ENCODE data around the gene HTR3D.

HTR3D gene

DNA sequence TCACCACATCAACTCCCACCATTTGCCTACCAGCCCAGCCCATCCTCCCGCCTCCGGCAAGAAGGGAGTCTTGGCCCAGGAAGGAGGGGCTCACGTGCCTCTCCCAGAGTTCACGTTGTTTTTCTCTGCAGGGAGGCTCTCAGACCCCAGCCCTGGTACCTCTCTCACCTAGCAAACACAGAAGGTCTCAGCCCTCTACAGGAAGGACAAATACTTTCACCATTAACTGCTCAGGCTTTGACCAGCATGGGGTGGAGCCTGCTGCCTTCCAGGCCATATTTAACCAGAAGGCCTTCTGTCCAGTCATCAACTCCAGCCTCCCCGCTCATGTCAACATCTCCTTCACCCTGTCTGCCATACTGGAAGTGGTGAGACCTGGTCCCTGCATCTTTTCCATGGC is 46.3 kb downstream of the HTR3D start:
- no peak overlapping the region for H3K27ac ChIP-seq
- no peak for TF ChIP-seq ZFX (IDR thresholded peaks at IDR 0.05)
- TF ChIP-seq, protein P1, sequence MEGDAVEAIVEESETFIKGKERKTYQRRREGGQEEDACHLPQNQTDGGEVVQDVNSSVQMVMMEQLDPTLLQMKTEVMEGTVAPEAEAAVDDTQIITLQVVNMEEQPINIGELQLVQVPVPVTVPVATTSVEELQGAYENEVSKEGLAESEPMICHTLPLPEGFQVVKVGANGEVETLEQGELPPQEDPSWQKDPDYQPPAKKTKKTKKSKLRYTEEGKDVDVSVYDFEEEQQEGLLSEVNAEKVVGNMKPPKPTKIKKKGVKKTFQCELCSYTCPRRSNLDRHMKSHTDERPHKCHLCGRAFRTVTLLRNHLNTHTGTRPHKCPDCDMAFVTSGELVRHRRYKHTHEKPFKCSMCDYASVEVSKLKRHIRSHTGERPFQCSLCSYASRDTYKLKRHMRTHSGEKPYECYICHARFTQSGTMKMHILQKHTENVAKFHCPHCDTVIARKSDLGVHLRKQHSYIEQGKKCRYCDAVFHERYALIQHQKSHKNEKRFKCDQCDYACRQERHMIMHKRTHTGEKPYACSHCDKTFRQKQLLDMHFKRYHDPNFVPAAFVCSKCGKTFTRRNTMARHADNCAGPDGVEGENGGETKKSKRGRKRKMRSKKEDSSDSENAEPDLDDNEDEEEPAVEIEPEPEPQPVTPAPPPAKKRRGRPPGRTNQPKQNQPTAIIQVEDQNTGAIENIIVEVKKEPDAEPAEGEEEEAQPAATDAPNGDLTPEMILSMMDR (conservative IDR thresholded peaks at IDR 0.05), result no peak

DNA sequence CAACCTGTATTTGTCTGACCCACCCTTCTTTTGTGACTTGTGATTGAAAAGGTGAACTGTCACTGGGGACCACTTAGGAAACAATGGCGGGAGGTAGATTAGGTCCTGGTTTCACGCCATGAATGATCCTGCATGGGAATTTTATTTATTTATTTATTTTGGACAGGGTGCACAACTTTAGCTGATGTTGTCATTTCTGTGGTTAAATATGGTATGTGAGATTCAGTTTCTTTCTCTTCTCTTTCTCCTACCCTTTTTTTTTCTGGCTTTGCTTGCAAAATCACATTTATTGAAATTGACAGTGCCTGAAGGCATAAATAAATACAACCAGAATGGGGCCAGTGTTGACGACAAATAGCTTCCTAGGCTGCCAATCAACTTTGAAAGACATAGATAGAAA is 47.3 kb downstream of the HTR3D start:
- H3K27ac ChIP-seq, result no peak overlapping the region
- TF ChIP-seq, protein P1 (conservative IDR thresholded peaks at IDR 0.05), result no peak
- TF ChIP-seq ZFX (IDR thresholded peaks at IDR 0.05), result no peak

DNA sequence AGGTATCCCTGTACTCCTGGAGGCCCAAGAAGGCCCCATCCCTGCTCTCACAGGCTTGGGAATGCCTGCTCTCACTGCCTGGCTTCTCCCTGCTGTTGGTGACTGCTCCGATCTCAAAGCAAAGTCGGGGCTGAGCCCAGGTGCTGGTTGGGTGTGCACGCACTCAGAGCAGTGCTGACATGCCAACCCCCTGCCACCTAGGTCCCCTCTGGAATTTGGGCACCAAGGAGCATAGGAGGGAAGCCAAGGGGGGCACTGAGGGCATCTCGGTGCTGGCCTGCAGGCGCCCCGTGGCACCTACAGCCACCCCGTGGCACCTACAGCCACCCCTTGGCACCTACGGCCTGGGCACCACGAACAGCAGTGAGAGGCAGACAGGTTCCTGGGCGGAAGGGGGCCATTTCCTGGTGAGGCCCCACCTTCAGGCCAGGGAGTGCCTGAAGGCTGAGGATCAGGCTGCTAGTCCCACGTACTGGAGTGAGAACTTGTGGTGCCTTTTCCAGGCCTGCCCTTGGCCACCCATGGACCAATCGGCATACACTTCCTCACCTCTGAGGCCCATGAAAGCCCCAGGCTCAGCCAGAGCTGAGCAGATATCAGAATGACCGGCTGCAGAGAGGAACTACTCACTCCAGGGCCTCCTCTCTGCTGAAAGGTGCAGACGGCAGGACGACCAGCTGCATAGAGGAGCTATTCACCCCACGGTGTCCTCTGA is 49.7 kb downstream of the HTR3D start:
- no peak for TF ChIP-seq ZFX (IDR thresholded peaks at IDR 0.05)
- TF ChIP-seq, protein P1 (conservative IDR thresholded peaks at IDR 0.05), result no peak
- no peak overlapping the region for H3K27ac ChIP-seq

DNA sequence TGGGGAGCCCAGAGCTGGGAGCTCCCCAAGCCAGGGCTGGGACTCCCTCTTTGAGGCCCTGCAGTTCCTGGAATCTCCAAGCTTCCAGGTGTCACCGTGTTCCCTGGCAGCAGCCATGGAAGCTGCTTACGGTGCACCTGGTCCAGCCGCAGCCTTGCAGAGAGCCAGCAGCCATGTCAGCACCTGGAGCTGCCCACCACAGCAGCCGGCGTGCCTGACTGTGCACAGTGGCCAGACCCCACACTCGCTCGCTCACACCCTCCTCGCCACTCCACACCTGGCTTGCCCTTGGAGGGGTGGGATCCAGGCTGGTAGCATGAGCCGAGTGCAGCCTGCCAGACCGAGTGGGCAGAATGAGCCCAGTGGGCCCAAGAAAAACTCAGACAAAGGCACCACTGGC is 50.5 kb downstream of the HTR3D start:
- TF ChIP-seq, protein P1 (conservative IDR thresholded peaks at IDR 0.05), result no peak
- no peak for TF ChIP-seq ZFX (IDR thresholded peaks at IDR 0.05)
- no peak overlapping the region for H3K27ac ChIP-seq

DNA sequence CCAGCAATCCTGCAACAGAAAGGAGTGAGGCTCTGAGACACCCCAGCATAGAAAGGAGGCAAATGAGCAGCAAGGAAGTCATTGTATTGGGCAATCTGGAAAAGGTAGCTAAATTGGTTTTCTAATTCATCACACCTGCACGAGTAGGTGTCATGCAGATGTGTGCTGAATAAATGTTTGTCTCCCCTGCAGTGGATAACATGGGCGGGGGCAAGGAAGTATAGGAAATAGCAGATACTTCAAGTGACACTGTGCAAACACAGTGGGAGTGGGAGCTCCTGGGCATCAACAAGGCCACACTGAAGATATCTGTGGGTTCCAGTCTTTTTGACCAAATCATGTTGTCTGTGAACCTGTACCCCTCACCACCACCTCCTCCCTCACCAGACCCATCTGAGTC is 50.9 kb downstream of the HTR3D start:
- H3K27ac ChIP-seq, result no peak overlapping the region
- TF ChIP-seq, protein P1 (conservative IDR thresholded peaks at IDR 0.05), result no peak
- TF ChIP-seq ZFX (IDR thresholded peaks at IDR 0.05), result no peak

DNA sequence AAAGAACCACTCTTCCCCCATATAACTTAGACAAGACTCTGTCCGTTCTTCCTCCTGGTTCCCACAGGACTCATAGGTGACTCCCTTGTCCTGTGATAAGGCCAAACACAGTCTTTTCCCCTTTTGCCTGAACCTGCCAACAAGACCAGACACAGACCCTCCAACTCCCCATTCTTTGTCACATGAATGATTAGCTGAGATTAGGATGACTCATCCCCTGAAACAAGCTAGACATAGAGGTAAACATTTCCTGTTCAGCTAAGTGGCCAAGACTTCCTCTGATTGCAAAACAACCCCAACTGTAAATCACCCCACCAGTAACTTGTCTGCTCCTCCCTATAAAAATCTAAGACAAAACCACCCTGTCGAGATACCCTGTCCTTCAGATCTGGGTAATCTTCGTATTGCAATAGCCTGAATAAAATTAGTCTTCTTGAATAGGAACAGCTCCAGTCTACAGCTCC is 53.9 kb downstream of the HTR3D start:
- no peak overlapping the region for H3K27ac ChIP-seq

More for the DNA sequence above, 53.9 kb downstream of the HTR3D start:
- no peak for TF ChIP-seq ZFX (IDR thresholded peaks at IDR 0.05)
- TF ChIP-seq, protein P1 (conservative IDR thresholded peaks at IDR 0.05), result no peak
